D721Med (cell line): ENCODE data around the gene PLA2G2C.

Experiments used
- DNase-seq: peaks from one replicate; pipeline ENCODE4 v3.0.0; 2011; ENCODE audit warnings: low spot score; ENCODE audit not compliant: insufficient read length
- FAIRE-seq: peaks from 2 replicates; lab custom pipeline; 2011; peaks lifted over from hg19 to GRCh38; lab: Jason Lieb, UNC
- TF ChIP-seq, protein P1 (sequence below): IDR thresholded peaks from 2 replicates; pipeline ENCODE4 v1.5.1; 2012; ENCODE audit warnings: mild to moderate bottlenecking, control low read depth; ENCODE audit not compliant: insufficient read depth; ENCODE audit errors: missing control alignments

PLA2G2C gene

GRCh38 chr1:20120796-20121195, 65.5 kb downstream of the PLA2G2C start:
- FAIRE-seq (no peak), DNase-seq (no peak)
- TF ChIP-seq, protein P1, sequence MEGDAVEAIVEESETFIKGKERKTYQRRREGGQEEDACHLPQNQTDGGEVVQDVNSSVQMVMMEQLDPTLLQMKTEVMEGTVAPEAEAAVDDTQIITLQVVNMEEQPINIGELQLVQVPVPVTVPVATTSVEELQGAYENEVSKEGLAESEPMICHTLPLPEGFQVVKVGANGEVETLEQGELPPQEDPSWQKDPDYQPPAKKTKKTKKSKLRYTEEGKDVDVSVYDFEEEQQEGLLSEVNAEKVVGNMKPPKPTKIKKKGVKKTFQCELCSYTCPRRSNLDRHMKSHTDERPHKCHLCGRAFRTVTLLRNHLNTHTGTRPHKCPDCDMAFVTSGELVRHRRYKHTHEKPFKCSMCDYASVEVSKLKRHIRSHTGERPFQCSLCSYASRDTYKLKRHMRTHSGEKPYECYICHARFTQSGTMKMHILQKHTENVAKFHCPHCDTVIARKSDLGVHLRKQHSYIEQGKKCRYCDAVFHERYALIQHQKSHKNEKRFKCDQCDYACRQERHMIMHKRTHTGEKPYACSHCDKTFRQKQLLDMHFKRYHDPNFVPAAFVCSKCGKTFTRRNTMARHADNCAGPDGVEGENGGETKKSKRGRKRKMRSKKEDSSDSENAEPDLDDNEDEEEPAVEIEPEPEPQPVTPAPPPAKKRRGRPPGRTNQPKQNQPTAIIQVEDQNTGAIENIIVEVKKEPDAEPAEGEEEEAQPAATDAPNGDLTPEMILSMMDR, result no peak

- TF ChIP-seq, protein P1, result no peak
- DNase-seq (no peak), FAIRE-seq (no peak)
Measured at GRCh38 chr1:20119347-20119746, 67.0 kb downstream of the PLA2G2C start, which contains the start of gene PLA2G2D. Gene PLA2G2D (minus strand): TSS chr1:20119536. CDS start chr1:20119498, 38 bp downstream.

GRCh38 chr1:20117236-20117635, 69.1 kb downstream of the PLA2G2C start:
- DNase-seq, result no peak
- TF ChIP-seq, protein P1, result no peak
- no peak for FAIRE-seq

DNA sequence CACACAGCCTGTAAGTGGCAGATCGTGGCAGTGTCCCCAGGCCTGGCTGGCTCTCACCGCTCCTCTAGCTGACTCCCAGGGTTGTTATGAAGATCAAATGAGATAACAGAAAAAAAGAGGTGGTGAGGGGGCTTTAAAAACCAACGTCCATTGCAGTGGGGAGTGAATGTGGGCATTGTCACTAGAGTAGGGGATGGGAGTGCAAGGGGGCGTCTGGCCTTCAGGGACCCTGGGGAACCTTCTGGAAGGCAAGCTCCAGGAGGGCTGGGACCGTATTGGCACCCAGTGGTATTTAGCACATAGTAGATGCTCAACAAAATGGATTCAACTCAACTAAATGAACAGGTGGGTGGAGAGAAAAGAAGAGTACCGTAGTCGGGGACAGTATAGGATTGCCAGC, 70.4 kb downstream of the PLA2G2C start:
- no peak for DNase-seq
- no peak for FAIRE-seq
- TF ChIP-seq, protein P1, result no peak

- no peak for DNase-seq
- TF ChIP-seq, protein P1, result no peak
Measured at GRCh38 chr1:20115479-20115878, 70.8 kb downstream of the PLA2G2C start.

DNA sequence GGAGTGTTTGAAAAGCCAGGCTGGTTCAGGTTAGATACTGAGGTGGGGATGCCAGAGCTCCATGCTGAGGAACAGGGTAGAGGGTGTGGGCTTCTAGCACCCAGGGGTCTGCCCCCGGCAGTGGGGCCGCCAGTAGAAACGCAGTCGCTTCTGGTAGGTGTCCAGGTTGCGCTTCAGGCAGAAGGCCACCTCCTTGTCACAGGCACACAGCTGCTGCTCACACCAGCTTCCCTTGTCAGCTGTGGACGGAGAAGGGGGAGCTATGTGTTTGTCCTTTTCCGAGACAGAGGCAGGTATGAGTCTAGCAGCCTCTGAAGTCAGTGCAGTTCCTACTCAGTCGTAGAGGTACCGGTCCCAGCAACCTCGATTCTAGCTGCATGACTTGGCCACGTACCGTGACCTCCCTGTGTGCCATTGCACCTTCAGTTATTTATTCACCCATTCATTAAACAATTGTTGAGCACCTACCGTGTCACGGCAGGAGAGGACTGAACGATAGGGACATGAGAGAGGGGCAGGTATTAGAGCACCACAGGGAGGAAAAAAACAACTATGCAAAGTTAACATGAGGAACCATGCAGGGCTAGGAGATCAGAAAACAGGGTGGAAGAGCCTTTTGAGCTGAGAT, 72.2 kb downstream of the PLA2G2C start:
- no peak for FAIRE-seq
- TF ChIP-seq, protein P1, result no peak

More at GRCh38 chr1:20115479-20115878, 70.8 kb downstream of the PLA2G2C start:
- no peak for FAIRE-seq

More for the DNA sequence above, 72.2 kb downstream of the PLA2G2C start:
- DNase-seq, result no peak
